IMR-90 (cell line): ENCODE data around the gene TFRC.
"Not testable (repeated sequence)": the region's sequence is repeated elsewhere in the genome, so short reads cannot be mapped to it uniquely, and the experiment has no call there.

Source experiments
- CEBPB ChIP-seq: IDR thresholded peaks from 2 replicates; pipeline ENCODE4 v1.6.1; 2012; ENCODE audit warnings: low read depth, low read length, improper control_type of control experiment
- CHD1 ChIP-seq: IDR thresholded peaks from 2 replicates; pipeline ENCODE4 v1.6.1; 2012; ENCODE audit warnings: low read depth, low read length, improper control_type of control experiment
- FOS ChIP-seq: fragments of 150-350 bp; IDR thresholded peaks from 2 replicates; pipeline ENCODE4 v1.6.1; 2016; ENCODE audit warnings: low read depth, low read length
- MAFK ChIP-seq: IDR thresholded peaks from 2 replicates; pipeline ENCODE4 v1.6.1; 2012; ENCODE audit warnings: low read depth, low read length, improper control_type of control experiment
- MAZ ChIP-seq: IDR thresholded peaks from 2 replicates; pipeline ENCODE4 v1.6.1; 2012; ENCODE audit warnings: low read depth, mild to moderate bottlenecking, low read length, improper control_type of control experiment, moderate library complexity, borderline replicate concordance
- MXI1 ChIP-seq: IDR thresholded peaks from 2 replicates; pipeline ENCODE4 v1.6.1; 2012; ENCODE audit warnings: low read depth, mild to moderate bottlenecking, low read length, moderate library complexity, borderline replicate concordance
- POLR2A ChIP-seq: IDR thresholded peaks from 2 replicates; pipeline ENCODE4 v1.6.1; 2012; ENCODE audit warnings: mild to moderate bottlenecking, low read depth, low read length
- RAD21 ChIP-seq: IDR thresholded peaks from 2 replicates; pipeline ENCODE4 v1.6.1; 2012; ENCODE audit warnings: low read length, improper control_type of control experiment
- RCOR1 ChIP-seq: IDR thresholded peaks from 2 replicates; pipeline ENCODE4 v1.6.1; 2012; ENCODE audit warnings: mild to moderate bottlenecking, low read length, improper control_type of control experiment; ENCODE audit not compliant: insufficient replicate concordance
- RFX5 ChIP-seq: IDR thresholded peaks from 2 replicates; pipeline ENCODE4 v1.8.0; 2012; ENCODE audit warnings: low read depth, mild to moderate bottlenecking, low read length, moderate library complexity
- SMC3 ChIP-seq: fragments of 150-350 bp; IDR thresholded peaks from 2 replicates; pipeline ENCODE4 v1.6.1; 2016; ENCODE audit warnings: low read depth, mild to moderate bottlenecking, antibody characterized with exemption, low read length, moderate library complexity
- TF ChIP-seq, protein P1 (sequence below): fragments of 150-350 bp; IDR thresholded peaks from 2 replicates; pipeline ENCODE4 v1.6.1; 2017; ENCODE audit warnings: mild to moderate bottlenecking, antibody characterized with exemption, low read length, low read depth
- TF ChIP-seq, protein P2 (sequence below): conservative IDR thresholded peaks from 2 replicates; pipeline ENCODE4 v1.5.1; 2012; ENCODE audit warnings: mild to moderate bottlenecking, low read depth, low read length, improper control_type of control experiment
- TF ChIP-seq, protein P3 (sequence below): fragments of 150-350 bp; IDR thresholded peaks from 2 replicates; pipeline ENCODE4 v1.6.1; 2016; ENCODE audit warnings: low read depth, mild to moderate bottlenecking, low read length, moderate library complexity, borderline replicate concordance

DNA sequence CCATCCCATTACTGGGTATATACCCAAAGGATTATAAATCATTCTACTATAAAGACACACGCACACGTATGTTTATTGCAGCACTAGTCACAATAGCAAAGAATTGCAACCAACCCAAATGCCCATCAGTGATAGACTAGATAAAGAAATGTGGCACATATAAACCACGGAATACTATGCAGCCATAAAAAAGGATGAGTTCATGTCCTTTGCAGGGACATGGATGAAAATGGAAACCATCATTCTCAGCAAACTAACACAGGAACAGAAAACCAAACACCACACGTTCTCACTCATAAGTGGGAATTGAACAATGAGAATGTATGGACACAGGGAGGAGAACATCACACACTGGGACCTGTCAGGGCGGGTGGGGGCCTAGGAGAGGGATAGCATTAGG, 63.7 kb downstream of the TFRC start:
- TF ChIP-seq POLR2A, RAD21, SMC3, RFX5, RCOR1, CEBPB, CHD1, MAFK, FOS, MXI1, MAZ: not testable (repeated sequence)
- TF ChIP-seq, protein P1, sequence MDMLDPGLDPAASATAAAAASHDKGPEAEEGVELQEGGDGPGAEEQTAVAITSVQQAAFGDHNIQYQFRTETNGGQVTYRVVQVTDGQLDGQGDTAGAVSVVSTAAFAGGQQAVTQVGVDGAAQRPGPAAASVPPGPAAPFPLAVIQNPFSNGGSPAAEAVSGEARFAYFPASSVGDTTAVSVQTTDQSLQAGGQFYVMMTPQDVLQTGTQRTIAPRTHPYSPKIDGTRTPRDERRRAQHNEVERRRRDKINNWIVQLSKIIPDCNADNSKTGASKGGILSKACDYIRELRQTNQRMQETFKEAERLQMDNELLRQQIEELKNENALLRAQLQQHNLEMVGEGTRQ: not testable (repeated sequence)
- TF ChIP-seq, protein P2, sequence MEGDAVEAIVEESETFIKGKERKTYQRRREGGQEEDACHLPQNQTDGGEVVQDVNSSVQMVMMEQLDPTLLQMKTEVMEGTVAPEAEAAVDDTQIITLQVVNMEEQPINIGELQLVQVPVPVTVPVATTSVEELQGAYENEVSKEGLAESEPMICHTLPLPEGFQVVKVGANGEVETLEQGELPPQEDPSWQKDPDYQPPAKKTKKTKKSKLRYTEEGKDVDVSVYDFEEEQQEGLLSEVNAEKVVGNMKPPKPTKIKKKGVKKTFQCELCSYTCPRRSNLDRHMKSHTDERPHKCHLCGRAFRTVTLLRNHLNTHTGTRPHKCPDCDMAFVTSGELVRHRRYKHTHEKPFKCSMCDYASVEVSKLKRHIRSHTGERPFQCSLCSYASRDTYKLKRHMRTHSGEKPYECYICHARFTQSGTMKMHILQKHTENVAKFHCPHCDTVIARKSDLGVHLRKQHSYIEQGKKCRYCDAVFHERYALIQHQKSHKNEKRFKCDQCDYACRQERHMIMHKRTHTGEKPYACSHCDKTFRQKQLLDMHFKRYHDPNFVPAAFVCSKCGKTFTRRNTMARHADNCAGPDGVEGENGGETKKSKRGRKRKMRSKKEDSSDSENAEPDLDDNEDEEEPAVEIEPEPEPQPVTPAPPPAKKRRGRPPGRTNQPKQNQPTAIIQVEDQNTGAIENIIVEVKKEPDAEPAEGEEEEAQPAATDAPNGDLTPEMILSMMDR: not testable (repeated sequence)
- TF ChIP-seq, protein P3, sequence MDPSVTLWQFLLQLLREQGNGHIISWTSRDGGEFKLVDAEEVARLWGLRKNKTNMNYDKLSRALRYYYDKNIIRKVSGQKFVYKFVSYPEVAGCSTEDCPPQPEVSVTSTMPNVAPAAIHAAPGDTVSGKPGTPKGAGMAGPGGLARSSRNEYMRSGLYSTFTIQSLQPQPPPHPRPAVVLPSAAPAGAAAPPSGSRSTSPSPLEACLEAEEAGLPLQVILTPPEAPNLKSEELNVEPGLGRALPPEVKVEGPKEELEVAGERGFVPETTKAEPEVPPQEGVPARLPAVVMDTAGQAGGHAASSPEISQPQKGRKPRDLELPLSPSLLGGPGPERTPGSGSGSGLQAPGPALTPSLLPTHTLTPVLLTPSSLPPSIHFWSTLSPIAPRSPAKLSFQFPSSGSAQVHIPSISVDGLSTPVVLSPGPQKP: not testable (repeated sequence)
